K562 (cell line): ENCODE results near the gene CD163.

Experiments
- EP400 ChIP-seq: fragments of 450-650 bp; IDR thresholded peaks from 2 replicates; pipeline ENCODE4 v1.6.1; 2017; ENCODE audit warnings: antibody characterized with exemption, mild to moderate bottlenecking, moderate library complexity
- NBN ChIP-seq: fragments of 450-650 bp; IDR thresholded peaks from 2 replicates; pipeline ENCODE4 v1.6.1; 2016; ENCODE audit warnings: low read depth, mild to moderate bottlenecking

- TF ChIP-seq EP400 (no peak), NBN (no peak)
These were observed 8.4 kb downstream of the CD163 start for GRCh38 chr12:7495136-7495535.
